Mesothelial cell of epicardium (in vitro differentiated cells): ENCODE measurements around the gene A4GALT. TPM values are rescaled to one million over a fixed set of nuclear protein-coding genes. Genes with fewer than 3 reads are reported as not detected.

ENCODE experiments used
- DNase-seq, 2 experiments: peaks; one replicate each; pipeline ENCODE4 v3.0.0; 2021; ENCODE audit warnings: low spot score in 2 of 2; ENCODE audit not compliant: unreplicated experiment in 2 of 2
- H3K27ac Mint-ChIP-seq: 2 replicates; pipeline ENCODE4 v1.8.0; 2021; ENCODE audit warnings: mixed read lengths
- H3K27me3 Mint-ChIP-seq: 2 replicates; pipeline ENCODE4 v1.8.0; 2021; ENCODE audit warnings: low read depth, mixed read lengths
- H3K36me3 Mint-ChIP-seq: 2 replicates; pipeline ENCODE4 v1.8.0; 2021; ENCODE audit warnings: mixed read lengths
- H3K4me1 Mint-ChIP-seq: 2 replicates; pipeline ENCODE4 v1.8.0; 2021; ENCODE audit warnings: mixed read lengths
- H3K4me3 Mint-ChIP-seq: 2 replicates; pipeline ENCODE4 v1.8.0; 2021; ENCODE audit warnings: mild to moderate bottlenecking, moderate library complexity, mixed read lengths
- H3K9me3 Mint-ChIP-seq: 2 replicates; pipeline ENCODE4 v1.8.0; 2021; ENCODE audit warnings: mixed read lengths
- total RNA-seq: library from RNA; stranded (reverse); gene quantifications from 3 replicates; pipeline ENCODE4 v1.2.1, GENCODE V29; 2021
- TF ChIP-seq, protein P1 (sequence below): fragments of 200-600 bp; sonication (generic); IDR thresholded peaks from one replicate; pipeline ENCODE4 v1.5.0; 2021; ENCODE audit warnings: antibody characterized with exemption; ENCODE audit not compliant: unreplicated experiment

The A4GALT gene
- total RNA-seq, 1 donor from 2014 or later, result 0.67 TPM

DNA sequence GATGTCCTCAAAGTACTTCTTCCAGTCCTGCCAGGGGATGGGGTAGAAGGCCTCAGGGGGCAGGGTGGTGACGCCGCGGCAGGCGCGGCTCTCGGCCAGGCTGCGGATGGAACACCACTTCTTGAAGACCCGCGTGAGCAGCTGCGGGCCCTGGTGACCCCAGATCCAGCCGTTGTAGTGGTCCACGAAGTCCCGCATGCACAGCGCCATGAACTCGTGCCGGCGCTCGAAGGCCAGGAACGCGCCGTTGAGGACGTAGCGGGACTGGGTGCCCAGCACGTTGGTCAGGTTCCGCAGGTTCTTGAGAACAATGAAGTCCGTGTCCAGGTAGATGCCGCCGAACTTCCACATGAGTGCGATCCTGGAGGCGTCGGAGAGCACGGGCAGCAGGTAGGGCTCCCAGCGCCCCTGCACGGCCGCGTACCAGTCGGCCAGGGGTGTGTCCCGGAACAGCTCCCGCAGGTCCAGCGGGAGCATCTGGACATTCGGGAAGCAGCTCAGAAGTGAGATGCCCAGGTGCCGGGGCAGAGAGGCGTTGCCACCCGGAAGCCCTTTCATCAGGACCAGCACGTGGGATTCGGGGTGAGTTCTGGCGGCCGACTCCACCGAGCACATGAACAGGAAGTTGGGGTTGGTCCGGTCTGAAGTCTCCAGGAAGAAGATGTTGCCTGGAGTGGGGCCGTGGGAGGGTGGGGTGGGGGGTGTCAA is 27.5 kb downstream of the A4GALT start:
- H3K9me3 Mint-ChIP-seq, result no peaks in the 10 kb centered on the region
- TF ChIP-seq, protein P1, sequence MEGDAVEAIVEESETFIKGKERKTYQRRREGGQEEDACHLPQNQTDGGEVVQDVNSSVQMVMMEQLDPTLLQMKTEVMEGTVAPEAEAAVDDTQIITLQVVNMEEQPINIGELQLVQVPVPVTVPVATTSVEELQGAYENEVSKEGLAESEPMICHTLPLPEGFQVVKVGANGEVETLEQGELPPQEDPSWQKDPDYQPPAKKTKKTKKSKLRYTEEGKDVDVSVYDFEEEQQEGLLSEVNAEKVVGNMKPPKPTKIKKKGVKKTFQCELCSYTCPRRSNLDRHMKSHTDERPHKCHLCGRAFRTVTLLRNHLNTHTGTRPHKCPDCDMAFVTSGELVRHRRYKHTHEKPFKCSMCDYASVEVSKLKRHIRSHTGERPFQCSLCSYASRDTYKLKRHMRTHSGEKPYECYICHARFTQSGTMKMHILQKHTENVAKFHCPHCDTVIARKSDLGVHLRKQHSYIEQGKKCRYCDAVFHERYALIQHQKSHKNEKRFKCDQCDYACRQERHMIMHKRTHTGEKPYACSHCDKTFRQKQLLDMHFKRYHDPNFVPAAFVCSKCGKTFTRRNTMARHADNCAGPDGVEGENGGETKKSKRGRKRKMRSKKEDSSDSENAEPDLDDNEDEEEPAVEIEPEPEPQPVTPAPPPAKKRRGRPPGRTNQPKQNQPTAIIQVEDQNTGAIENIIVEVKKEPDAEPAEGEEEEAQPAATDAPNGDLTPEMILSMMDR, result no peak
- no peaks in the 10 kb centered on the region for H3K36me3 Mint-ChIP-seq
- no peaks in the 10 kb centered on the region for H3K27me3 Mint-ChIP-seq
- no peak overlapping the region for H3K27ac Mint-ChIP-seq
- no peak overlapping the region for H3K4me3 Mint-ChIP-seq
- no peak for DNase-seq
- peaks cover 13% of the 10 kb centered on the region for H3K4me1 Mint-ChIP-seq

DNA sequence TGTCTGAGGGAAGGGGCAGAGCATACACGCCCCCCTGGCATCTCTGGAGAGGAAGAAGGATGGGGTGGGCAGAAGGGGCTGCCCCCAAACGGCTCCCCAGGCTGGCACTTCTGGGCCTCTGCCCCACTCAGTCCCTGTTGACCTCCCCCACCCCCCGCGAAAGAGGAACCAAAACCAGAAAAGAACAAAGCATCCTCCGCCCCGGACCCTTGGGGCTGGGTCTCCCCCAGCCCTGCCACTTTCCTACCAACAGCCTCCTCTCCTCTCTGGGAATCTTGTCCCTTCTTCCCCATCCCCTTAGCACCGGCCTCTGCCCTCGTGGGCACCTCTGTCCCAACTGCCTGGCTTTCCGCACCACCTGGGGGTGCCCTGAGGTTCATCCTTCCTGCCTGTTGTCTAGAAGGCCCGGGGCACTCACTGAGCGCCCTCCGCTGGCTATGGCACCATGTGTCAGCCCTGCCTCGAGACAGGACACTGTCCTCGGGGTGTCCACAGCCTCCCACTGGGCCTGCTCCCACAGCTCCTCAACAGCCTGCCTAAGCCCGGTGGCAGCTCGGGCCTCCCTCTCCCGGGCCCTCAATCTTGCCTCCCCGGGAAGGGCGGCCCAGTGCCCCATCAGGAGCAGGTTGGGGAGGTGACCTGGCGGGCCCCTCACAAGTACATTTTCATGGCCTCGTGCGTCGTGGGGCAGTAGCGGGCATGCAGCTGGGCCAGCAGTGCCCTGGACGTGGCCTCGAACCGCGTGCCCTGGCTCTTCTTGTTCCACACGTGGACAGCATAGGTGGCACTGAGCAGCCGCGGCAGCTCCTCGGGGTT is 28.2 kb downstream of the A4GALT start:
- no peak for DNase-seq
- no peaks in the 10 kb centered on the region for H3K27me3 Mint-ChIP-seq
- H3K36me3 Mint-ChIP-seq, result no peaks in the 10 kb centered on the region
- H3K4me1 Mint-ChIP-seq, result peaks cover 17% of the 10 kb centered on the region
- no peak overlapping the region for H3K4me3 Mint-ChIP-seq
- H3K27ac Mint-ChIP-seq, result no peak overlapping the region
- no peaks in the 10 kb centered on the region for H3K9me3 Mint-ChIP-seq
- TF ChIP-seq, protein P1, result no peak

DNA sequence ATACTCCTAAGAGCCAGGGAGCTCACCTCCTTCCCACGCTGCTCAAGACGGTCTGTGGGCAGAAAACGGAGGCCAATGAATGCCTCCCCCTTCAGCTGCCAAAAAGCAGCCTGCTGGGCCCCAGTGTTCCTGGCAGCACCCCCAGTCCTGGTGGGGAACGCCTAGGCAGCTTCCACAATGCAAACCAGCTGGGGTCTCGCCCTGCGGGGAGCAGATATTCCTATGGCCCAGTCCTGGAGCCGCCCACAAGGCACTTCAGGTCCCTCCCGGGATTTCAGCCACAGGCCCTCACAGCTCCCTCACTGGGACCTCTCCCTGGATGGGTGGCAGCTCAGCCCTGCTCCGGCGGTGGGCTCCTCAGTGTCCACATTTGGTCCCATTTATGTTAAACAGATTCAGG is 29.2 kb downstream of the A4GALT start:
- peaks cover 20% of the 10 kb centered on the region for H3K4me1 Mint-ChIP-seq
- H3K27ac Mint-ChIP-seq, result no peak overlapping the region
- no peaks in the 10 kb centered on the region for H3K36me3 Mint-ChIP-seq
- H3K27me3 Mint-ChIP-seq, result no peaks in the 10 kb centered on the region
- TF ChIP-seq, protein P1, result no peak
- no peak overlapping the region for H3K4me3 Mint-ChIP-seq
- DNase-seq, result no peak
- H3K9me3 Mint-ChIP-seq, result no peaks in the 10 kb centered on the region

DNA sequence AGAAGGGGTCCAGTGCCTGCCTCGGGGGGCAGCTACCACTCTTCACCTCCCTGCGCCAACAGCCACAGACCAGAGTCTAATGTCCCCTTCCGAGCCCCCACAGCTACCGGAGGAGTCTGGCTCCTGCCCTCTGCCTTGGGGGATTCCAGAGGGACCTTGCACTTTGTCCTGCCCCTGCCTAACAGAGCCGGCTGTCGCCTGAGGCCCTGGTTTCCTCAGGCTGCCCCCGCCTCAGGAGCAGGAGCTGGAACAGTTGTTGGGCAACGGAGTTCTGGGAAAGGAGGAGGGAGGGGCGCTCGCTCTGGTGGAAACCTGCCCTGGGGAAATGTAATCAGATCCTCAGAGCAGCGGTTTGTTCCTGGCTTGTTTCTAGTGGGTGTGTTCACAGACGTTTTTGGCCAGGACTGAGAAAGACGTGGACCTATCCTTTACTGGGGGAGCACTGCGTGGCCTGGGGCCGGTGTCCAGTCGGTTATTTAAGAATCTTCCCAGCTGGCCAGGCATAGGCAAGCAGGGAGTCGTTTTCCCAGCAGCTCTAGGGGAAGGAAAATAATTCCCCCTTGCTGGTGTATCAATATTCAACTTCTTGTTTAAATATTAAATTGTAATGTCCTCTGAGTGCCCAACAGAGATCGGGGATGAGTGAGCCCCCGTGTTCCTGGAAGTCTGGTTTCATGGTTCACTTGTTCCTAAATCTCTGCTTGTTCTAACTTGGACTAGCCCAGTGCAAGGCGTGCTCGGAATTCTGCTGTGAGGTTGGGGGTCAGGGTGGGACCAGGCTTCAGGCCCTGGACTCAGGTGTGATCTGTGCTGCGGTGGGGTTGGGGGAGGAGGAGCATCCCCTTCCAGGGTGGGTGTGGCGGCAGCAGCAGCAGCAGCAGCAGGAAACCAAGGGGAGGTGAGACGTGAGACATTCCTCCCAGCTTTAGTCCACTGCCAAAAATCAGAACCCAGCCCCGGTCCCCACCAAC is 32.1 kb downstream of the A4GALT start:
- TF ChIP-seq, protein P1, result no peak
- peak overlapping the region; percentile 24 for H3K4me3 Mint-ChIP-seq

DNA sequence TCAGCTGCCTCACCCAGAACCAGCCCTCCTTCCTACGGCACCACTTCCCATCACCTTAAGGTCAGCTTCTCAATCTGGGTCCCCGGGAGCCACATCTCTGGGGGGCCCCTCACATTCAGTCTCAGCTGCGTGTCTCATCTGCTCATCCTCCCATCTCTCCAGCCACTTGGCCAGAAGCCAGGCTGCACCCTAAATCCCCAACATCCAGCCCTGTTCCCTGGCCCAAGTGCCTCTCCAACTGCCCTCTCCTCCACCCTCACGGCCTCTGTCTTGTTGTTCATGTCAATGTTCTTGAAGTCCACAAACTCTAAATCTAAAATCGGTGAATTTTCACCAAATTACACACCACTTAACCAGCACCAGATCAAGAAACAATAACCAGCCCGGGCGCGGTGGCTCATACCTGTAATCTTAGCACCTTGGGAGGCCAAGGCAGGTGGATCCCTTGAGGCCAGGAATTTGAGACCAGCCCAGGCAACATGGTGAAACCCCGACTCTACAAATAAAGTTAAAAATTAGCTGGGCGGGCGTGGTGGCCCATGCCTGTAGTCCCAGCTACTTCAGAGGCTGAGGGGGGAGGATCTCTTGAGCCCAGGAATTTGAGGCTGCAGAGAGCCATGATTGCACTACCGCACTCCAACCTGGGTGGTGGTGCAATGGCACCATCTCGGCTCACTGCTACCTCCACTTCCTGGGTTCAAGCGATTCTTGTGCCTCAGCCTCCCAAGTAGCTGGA is 33.7 kb downstream of the A4GALT start:
- peaks cover 23% of the 10 kb centered on the region for H3K4me1 Mint-ChIP-seq
- DNase-seq, result no peak
- TF ChIP-seq, protein P1, result no peak
- no peak overlapping the region for H3K27ac Mint-ChIP-seq
- H3K9me3 Mint-ChIP-seq, result no peaks in the 10 kb centered on the region
- H3K27me3 Mint-ChIP-seq, result peaks cover 2% of the 10 kb centered on the region
- no peaks in the 10 kb centered on the region for H3K36me3 Mint-ChIP-seq
- H3K4me3 Mint-ChIP-seq, result no peak overlapping the region

More for the DNA sequence above, 32.1 kb downstream of the A4GALT start:
- Mint-ChIP-seq H3K36me3 (no peaks in the 10 kb centered on the region), H3K27me3 (no peaks in the 10 kb centered on the region), H3K4me1 (peaks cover 22% of the 10 kb centered on the region), H3K9me3 (no peaks in the 10 kb centered on the region), H3K27ac (peak overlapping the region; percentile 92)
- peak; percentile 50 to 56 for DNase-seq
